Measurements from ENCODE around the gene SLCO1A2. TPM values are rescaled to one million over a fixed set of nuclear protein-coding genes. Genes with fewer than 3 reads are reported as not detected.

The SLCO1A2 gene
- total and polyA plus RNA-seq, 2 donors from 2014 or later = 0.15 to 0.31 TPM

- H3K9me3 ChIP-seq (ENCODE audit: control insufficient read depth in 2 of 3, insufficient read depth in 1 of 3, low read length in 3 of 3) = no peaks in the 10 kb centered on the region
- H3K27ac ChIP-seq (ENCODE audit: low read depth in 2 of 2, low read length in 2 of 2) = no peak overlapping the region
- H3K4me3 ChIP-seq (ENCODE audit: low read length in 3 of 3) = no peak overlapping the region
- FAIRE-seq (no peak), DNase-seq (no peak)
- H3K27me3 ChIP-seq (ENCODE audit: control insufficient read depth, insufficient read depth, low read length) = no peaks in the 10 kb centered on the region
- TF ChIP-seq CTCF (IDR thresholded peaks at IDR 0.05; ENCODE audit: borderline replicate concordance, extremely low read depth, insufficient read depth) = no peak
- no peaks in the 10 kb centered on the region for H3K36me3 ChIP-seq (ENCODE audit: control insufficient read depth in 2 of 3, insufficient read depth in 3 of 3, low read length in 3 of 3)
- intact Hi-C loops (cut with DNase I) = no loop called here
- H3K9ac ChIP-seq (ENCODE audit: low read length in 3 of 3) = no peak overlapping the region
- H3K4me1 ChIP-seq (ENCODE audit: control insufficient read depth in 2 of 3, insufficient read depth in 2 of 3, low read depth in 1 of 3, low read length in 3 of 3) = no peaks in the 10 kb centered on the region
These were observed 70.5 kb downstream of the SLCO1A2 start for GRCh38 chr12:21264232-21264631.

GRCh38 chr12:21257172-21257571 is 77.5 kb downstream of the SLCO1A2 start:
- no peak overlapping the region for H3K4me3 ChIP-seq (ENCODE audit: low read length in 3 of 3)
- DNase-seq (no peak), FAIRE-seq (no peak)
- peaks cover 0 to 2% (median 0%) of the 10 kb centered on the region in 3 donors for H3K9me3 ChIP-seq (ENCODE audit: control insufficient read depth in 2 of 3, insufficient read depth in 1 of 3, low read length in 3 of 3)
- no peak overlapping the region for H3K9ac ChIP-seq (ENCODE audit: low read length in 3 of 3)
- no peaks in the 10 kb centered on the region for H3K27me3 ChIP-seq (ENCODE audit: control insufficient read depth, insufficient read depth, low read length)
- no peaks in the 10 kb centered on the region for H3K36me3 ChIP-seq (ENCODE audit: control insufficient read depth in 2 of 3, insufficient read depth in 3 of 3, low read length in 3 of 3)
- intact Hi-C loops (cut with DNase I) = no loop called here
- no peaks in the 10 kb centered on the region for H3K4me1 ChIP-seq (ENCODE audit: control insufficient read depth in 2 of 3, insufficient read depth in 2 of 3, low read depth in 1 of 3, low read length in 3 of 3)
- no peak for TF ChIP-seq CTCF (IDR thresholded peaks at IDR 0.05; ENCODE audit: borderline replicate concordance, extremely low read depth, insufficient read depth)
- no peak overlapping the region for H3K27ac ChIP-seq (ENCODE audit: low read depth in 2 of 2, low read length in 2 of 2)

GRCh38 chr12:21252070-21252469 is 82.6 kb downstream of the SLCO1A2 start:
- H3K4me1 ChIP-seq (ENCODE audit: control insufficient read depth in 2 of 3, insufficient read depth in 2 of 3, low read depth in 1 of 3, low read length in 3 of 3) = no peaks in the 10 kb centered on the region
- no peak for FAIRE-seq
- DNase-seq = no peak
- no peaks in the 10 kb centered on the region for H3K36me3 ChIP-seq (ENCODE audit: control insufficient read depth in 2 of 3, insufficient read depth in 3 of 3, low read length in 3 of 3)
- no peak overlapping the region for H3K9ac ChIP-seq (ENCODE audit: low read length in 3 of 3)
- TF ChIP-seq CTCF (IDR thresholded peaks at IDR 0.05; ENCODE audit: borderline replicate concordance, extremely low read depth, insufficient read depth) = no peak
- H3K9me3 ChIP-seq (ENCODE audit: control insufficient read depth in 2 of 3, insufficient read depth in 1 of 3, low read length in 3 of 3) = no peaks in the 10 kb centered on the region
- H3K27ac ChIP-seq (ENCODE audit: low read depth in 2 of 2, low read length in 2 of 2) = no peak overlapping the region
- H3K27me3 ChIP-seq (ENCODE audit: control insufficient read depth, insufficient read depth, low read length) = no peaks in the 10 kb centered on the region
- no peak overlapping the region for H3K4me3 ChIP-seq (ENCODE audit: low read length in 3 of 3)
- intact Hi-C loops (cut with DNase I) = no loop called here

- no peak for TF ChIP-seq CTCF (IDR thresholded peaks at IDR 0.05; ENCODE audit: borderline replicate concordance, extremely low read depth, insufficient read depth)
- Histone ChIP-seq H3K4me3 (ENCODE audit: low read length in 3 of 3) (no peak overlapping the region), H3K27ac (ENCODE audit: low read depth in 2 of 2, low read length in 2 of 2) (no peak overlapping the region), H3K36me3 (ENCODE audit: control insufficient read depth in 2 of 3, insufficient read depth in 3 of 3, low read length in 3 of 3) (no peaks in the 10 kb centered on the region), H3K9ac (ENCODE audit: low read length in 3 of 3) (no peak overlapping the region), H3K4me1 (ENCODE audit: control insufficient read depth in 2 of 3, insufficient read depth in 2 of 3, low read depth in 1 of 3, low read length in 3 of 3) (no peaks in the 10 kb centered on the region), H3K27me3 (ENCODE audit: control insufficient read depth, insufficient read depth, low read length) (no peaks in the 10 kb centered on the region), H3K9me3 (ENCODE audit: control insufficient read depth in 2 of 3, insufficient read depth in 1 of 3, low read length in 3 of 3) (no peaks in the 10 kb centered on the region)
- intact Hi-C loops (cut with DNase I) = no loop called here
- no peak for FAIRE-seq
- DNase-seq = peak in 2 of 5 donors; percentile 1 to 28
These were observed 86.0 kb downstream of the SLCO1A2 start for GRCh38 chr12:21248679-21249078.
